Chondrocyte (in vitro differentiated cells): ENCODE results near the gene NR1H3. TPM values are rescaled to one million over a fixed set of nuclear protein-coding genes. Genes with fewer than 3 reads are reported as not detected.

Source experiments
- DNase-seq: peaks from one replicate; pipeline ENCODE4 v3.0.0; 2021; ENCODE audit warnings: mixed read lengths, low spot score
- H3K27ac Mint-ChIP-seq: one replicate; pipeline ENCODE4 v1.8.0; 2021; ENCODE audit warnings: mild to moderate bottlenecking, moderate library complexity, mixed read lengths; ENCODE audit not compliant: unreplicated experiment
- H3K27me3 Mint-ChIP-seq: 2 replicates; pipeline ENCODE4 v1.8.0; 2021; ENCODE audit warnings: low read depth, mixed read lengths
- H3K36me3 Mint-ChIP-seq: 2 replicates; pipeline ENCODE4 v1.8.0; 2021; ENCODE audit warnings: low read depth, mixed read lengths
- H3K4me1 Mint-ChIP-seq: 2 replicates; pipeline ENCODE4 v1.8.0; 2021; ENCODE audit warnings: low read depth, mild to moderate bottlenecking, mixed read lengths
- H3K4me3 Mint-ChIP-seq: one replicate; pipeline ENCODE4 v1.8.0; 2021; ENCODE audit warnings: mild to moderate bottlenecking, moderate library complexity, mixed read lengths; ENCODE audit not compliant: unreplicated experiment
- H3K9me3 Mint-ChIP-seq: 2 replicates; pipeline ENCODE4 v1.8.0; 2021; ENCODE audit warnings: low read depth, mixed read lengths
- CTCF ChIP-seq: fragments of 200-600 bp; sonication (generic); IDR thresholded peaks from 2 replicates; pipeline ENCODE4 v1.5.0; 2021; ENCODE audit warnings: antibody characterized with exemption, mild to moderate bottlenecking, moderate library complexity
- total RNA-seq: library from RNA; stranded (reverse); gene quantifications from 3 replicates; pipeline ENCODE4 v1.2.1, GENCODE V29; 2021

The NR1H3 gene
- total RNA-seq, 1 donor from 2014 or later = 3.2 TPM

GRCh38 chr11:47215366-47215910, 42.4 kb upstream of the NR1H3 start:
- TF ChIP-seq CTCF = no peak
- peak overlapping the region; percentile 99 for H3K27ac Mint-ChIP-seq
- H3K36me3 Mint-ChIP-seq = peaks cover 7% of the 10 kb centered on the region
- no peak for DNase-seq
- peak overlapping the region; percentile 93 for H3K4me3 Mint-ChIP-seq
- H3K27me3 Mint-ChIP-seq = no peaks in the 10 kb centered on the region
- peaks cover 60% of the 10 kb centered on the region for H3K4me1 Mint-ChIP-seq
- no peaks in the 10 kb centered on the region for H3K9me3 Mint-ChIP-seq

- Mint-ChIP-seq H3K27me3 (no peaks in the 10 kb centered on the region), H3K9me3 (no peaks in the 10 kb centered on the region), H3K27ac (peak overlapping the region; percentile 99), H3K4me3 (peak overlapping the region; percentile 93), H3K36me3 (peaks cover 7% of the 10 kb centered on the region), H3K4me1 (peaks cover 69% of the 10 kb centered on the region)
- DNase-seq = no peak
- peak; percentile 51 for TF ChIP-seq CTCF
These were observed 41.5 kb upstream of the NR1H3 start for GRCh38 chr11:47216121-47216798.

GRCh38 chr11:47220401-47220821, 37.4 kb upstream of the NR1H3 start:
- no peak for TF ChIP-seq CTCF
- DNase-seq = no peak
- Mint-ChIP-seq H3K4me1 (peaks cover 71% of the 10 kb centered on the region), H3K4me3 (peak overlapping the region; percentile 36), H3K27me3 (no peaks in the 10 kb centered on the region), H3K36me3 (peaks cover 12% of the 10 kb centered on the region), H3K27ac (peak overlapping the region; percentile 97), H3K9me3 (no peaks in the 10 kb centered on the region)

GRCh38 chr11:47222696-47223095, 35.1 kb upstream of the NR1H3 start:
- no peak for DNase-seq
- H3K27me3 Mint-ChIP-seq = no peaks in the 10 kb centered on the region
- H3K4me3 Mint-ChIP-seq = no peak overlapping the region
- TF ChIP-seq CTCF = no peak
- H3K36me3 Mint-ChIP-seq = peaks cover 19% of the 10 kb centered on the region
- H3K9me3 Mint-ChIP-seq = no peaks in the 10 kb centered on the region
- peak overlapping the region; percentile 81 for H3K27ac Mint-ChIP-seq
- H3K4me1 Mint-ChIP-seq = peaks cover 52% of the 10 kb centered on the region

- Mint-ChIP-seq H3K9me3 (no peaks in the 10 kb centered on the region), H3K27ac (no peak overlapping the region)
- DNase-seq = no peak
These were observed 32.0 kb upstream of the NR1H3 start for GRCh38 chr11:47225552-47226400.

More at GRCh38 chr11:47225552-47226400, 32.0 kb upstream of the NR1H3 start:
- TF ChIP-seq CTCF = no peak
- H3K36me3 Mint-ChIP-seq = peaks cover 18% of the 10 kb centered on the region
- no peak overlapping the region for H3K4me3 Mint-ChIP-seq
- H3K27me3 Mint-ChIP-seq = no peaks in the 10 kb centered on the region
- H3K4me1 Mint-ChIP-seq = peaks cover 32% of the 10 kb centered on the region
